KMS-11 (cell line): ENCODE results near the gene AP3S1.

ENCODE experiments used
- H2AFZ ChIP-seq: fragments of 200-600 bp; sonication (generic); 2 replicates; pipeline ENCODE4 v1.6.1; 2016; ENCODE audit warnings: antibody characterized with exemption, mixed run types, low read depth
- H3K27ac ChIP-seq: fragments of 200-600 bp; sonication (generic); 2 replicates; pipeline ENCODE4 v1.6.1; 2016; ENCODE audit warnings: mild to moderate bottlenecking, mixed run types
- H3K27me3 ChIP-seq: fragments of 200-600 bp; sonication (generic); 2 replicates; pipeline ENCODE4 v1.6.1; 2017; ENCODE audit warnings: mild to moderate bottlenecking, low read depth, mixed run types, moderate library complexity; ENCODE audit not compliant: insufficient read depth
- H3K36me3 ChIP-seq: fragments of 200-600 bp; sonication (generic); 2 replicates; pipeline ENCODE4 v1.6.1; 2017; ENCODE audit warnings: mild to moderate bottlenecking, mixed run types; ENCODE audit not compliant: insufficient read depth
- H3K4me1 ChIP-seq: fragments of 200-600 bp; sonication (generic); 2 replicates; pipeline ENCODE4 v1.6.1; 2016; ENCODE audit warnings: mild to moderate bottlenecking, low read depth, mixed run types; ENCODE audit not compliant: poor library complexity, severe bottlenecking
- H3K4me2 ChIP-seq: fragments of 200-600 bp; sonication (generic); 2 replicates; pipeline ENCODE4 v1.7.0; 2016; ENCODE audit warnings: mild to moderate bottlenecking, mixed run types
- H3K4me3 ChIP-seq: fragments of 200-600 bp; sonication (generic); IDR thresholded peaks from 2 replicates; pipeline ENCODE4 v1.6.1; 2017; ENCODE audit warnings: low read depth, low read length, mixed read lengths; ENCODE audit not compliant: insufficient read depth
- H3K79me2 ChIP-seq: fragments of 200-600 bp; sonication (generic); 2 replicates; pipeline ENCODE4 v1.6.1; 2016; ENCODE audit warnings: low read depth, mixed run types; ENCODE audit not compliant: insufficient read depth
- H3K9ac ChIP-seq: fragments of 200-600 bp; sonication (generic); 2 replicates; pipeline ENCODE4 v1.6.1; 2016; ENCODE audit warnings: mild to moderate bottlenecking, mixed run types
- H4K20me1 ChIP-seq: fragments of 200-600 bp; sonication (generic); 2 replicates; pipeline ENCODE4 v1.6.1; 2016; ENCODE audit warnings: mild to moderate bottlenecking, mixed run types; ENCODE audit not compliant: insufficient read depth
- CTCF ChIP-seq: fragments of 200-600 bp; sonication (generic); conservative IDR thresholded peaks from 2 replicates; pipeline ENCODE4 v1.6.1; 2017; ENCODE audit warnings: low read depth, mild to moderate bottlenecking, antibody characterized with exemption, low read length, moderate library complexity, mixed read lengths

The AP3S1 gene

GRCh38 chr5:115825948-115826347 lies 15.8 kb upstream of the AP3S1 start:
- Histone ChIP-seq H3K27ac (no peak overlapping the region), H3K36me3 (no peaks in the 10 kb centered on the region), H3K79me2 (no peaks in the 10 kb centered on the region), H4K20me1 (no peaks in the 10 kb centered on the region), H3K4me1 (no peaks in the 10 kb centered on the region), H2AFZ (no peak overlapping the region), H3K4me3 (no peak overlapping the region), H3K4me2 (no peak overlapping the region), H3K27me3 (no peaks in the 10 kb centered on the region), H3K9ac (no peak overlapping the region)
- TF ChIP-seq CTCF: no peak

- H4K20me1 ChIP-seq: peaks cover 5% of the 10 kb centered on the region; the same call in 1 of the 2 replicates
- peaks cover 3% of the 10 kb centered on the region; the same call in 1 of the 2 replicates for H3K36me3 ChIP-seq
Measured at GRCh38 chr5:115829913-115830312, 11.8 kb upstream of the AP3S1 start.

DNA sequence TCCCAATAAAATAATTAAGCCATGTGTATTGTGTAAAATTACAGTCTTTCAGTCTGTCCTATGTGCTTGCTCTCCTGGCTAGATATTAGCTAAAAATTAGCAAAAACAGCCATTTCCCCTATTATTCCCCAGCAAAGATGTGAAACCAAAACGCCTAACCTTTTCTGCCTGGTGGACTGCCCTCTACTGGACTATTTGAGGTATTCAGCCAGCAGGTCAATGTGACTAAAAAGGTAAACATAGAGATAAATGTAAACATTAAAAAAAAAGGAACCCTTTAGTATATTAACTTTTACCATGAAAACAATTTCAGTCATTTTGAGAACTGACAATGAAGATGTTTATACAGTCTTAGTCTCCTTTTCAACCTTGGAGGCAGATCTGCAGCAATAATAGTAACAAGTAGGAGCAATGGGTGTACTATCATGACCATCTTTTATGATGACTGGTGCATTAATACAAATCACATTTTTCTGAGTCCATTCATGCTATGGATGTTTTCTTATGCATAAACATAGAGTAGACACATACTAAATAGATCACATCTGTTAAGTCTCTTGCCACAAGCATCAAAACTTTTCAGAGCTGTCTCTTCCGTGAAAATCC lies 10.5 kb upstream of the AP3S1 start:
- Histone ChIP-seq H3K36me3 (peaks cover 9% of the 10 kb centered on the region; the same call in 1 of the 2 replicates), H3K27ac (no peak overlapping the region), H3K9ac (no peak overlapping the region), H2AFZ (no peak overlapping the region), H3K27me3 (no peaks in the 10 kb centered on the region), H3K4me2 (no peak overlapping the region), H3K79me2 (no peaks in the 10 kb centered on the region), H3K4me3 (no peak overlapping the region), H4K20me1 (peaks cover 5% of the 10 kb centered on the region; the same call in 1 of the 2 replicates), H3K4me1 (no peaks in the 10 kb centered on the region)
- TF ChIP-seq CTCF: peak; percentile 68

More at GRCh38 chr5:115829913-115830312, 11.8 kb upstream of the AP3S1 start:
- H3K27me3 ChIP-seq: no peaks in the 10 kb centered on the region
- no peak overlapping the region for H2AFZ ChIP-seq
- no peaks in the 10 kb centered on the region for H3K79me2 ChIP-seq
- no peak overlapping the region for H3K4me3 ChIP-seq
- no peak overlapping the region for H3K4me2 ChIP-seq
- no peak for TF ChIP-seq CTCF
- H3K4me1 ChIP-seq: no peaks in the 10 kb centered on the region
- H3K9ac ChIP-seq: no peak overlapping the region
- no peak overlapping the region for H3K27ac ChIP-seq

DNA sequence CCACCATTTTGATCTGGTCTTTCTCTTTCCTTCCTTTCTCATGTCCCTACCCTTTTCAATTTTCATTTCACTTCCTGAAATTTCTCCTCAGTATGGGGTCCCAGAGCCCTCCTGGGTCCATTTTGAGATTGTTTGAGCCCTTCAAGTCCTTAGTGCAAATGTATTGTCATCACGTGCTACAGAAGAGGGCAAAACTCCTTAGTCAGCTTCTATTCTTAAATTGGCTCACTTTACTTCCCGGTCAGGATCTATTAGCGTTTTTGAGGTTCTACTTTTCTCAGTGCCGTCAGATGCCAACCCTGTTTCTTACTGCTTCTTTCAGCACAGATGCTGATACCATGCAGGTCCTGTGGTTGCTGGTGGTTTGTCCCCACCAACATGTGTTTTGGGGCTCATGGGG lies 6.3 kb upstream of the AP3S1 start:
- Histone ChIP-seq H4K20me1 (peaks cover 16% of the 10 kb centered on the region), H3K36me3 (peaks cover 17% of the 10 kb centered on the region; the same call in 1 of the 2 replicates), H3K4me1 (peaks cover 19% of the 10 kb centered on the region), H2AFZ (no peak overlapping the region), H3K4me3 (no peak overlapping the region), H3K4me2 (no peak overlapping the region), H3K79me2 (peaks cover 31% of the 10 kb centered on the region), H3K9ac (no peak overlapping the region), H3K27me3 (no peaks in the 10 kb centered on the region), H3K27ac (no peak overlapping the region)
- no peak for TF ChIP-seq CTCF
